Natural killer cell (primary cell): ENCODE data around the gene ARHGEF6. TPM values are rescaled to one million over a fixed set of nuclear protein-coding genes. Genes with fewer than 3 reads are reported as not detected.

Experiments
- ATAC-seq, 3 donors: fragments of 150-1000 bp in 2 of 3; fragments of 200-7000 bp in 1 of 3; cut with Tn5 transposase; 1 replicate in 1 of 3; 2 replicates in 2 of 3; pipeline ENCODE4 v1.10.0; 2021; ENCODE audit warnings: mild to moderate bottlenecking in 2 of 3, moderate library complexity in 2 of 3
- DNase-seq, 2 donors: peaks; one replicate each; pipeline versions ENCODE4 v3.0.0 to v3.0.0-alpha.2; 2013 to 2021; ENCODE audit warnings: mixed read lengths in 1 of 2
- H3K27ac ChIP-seq: one replicate; pipeline ENCODE4 v1.5.1; 2013; ENCODE audit warnings: mild to moderate bottlenecking, low read length
- H3K27me3 ChIP-seq: one replicate; pipeline ENCODE4 v1.6.1; 2013; ENCODE audit warnings: low read length; ENCODE audit not compliant: control insufficient read depth, insufficient read depth
- H3K36me3 ChIP-seq: one replicate; pipeline ENCODE4 v1.6.1; 2013; ENCODE audit warnings: low read length; ENCODE audit not compliant: control insufficient read depth, insufficient read depth
- H3K4me1 ChIP-seq: one replicate; pipeline ENCODE4 v1.6.1; 2013; ENCODE audit warnings: low read length; ENCODE audit not compliant: control insufficient read depth, insufficient read depth
- H3K4me3 ChIP-seq: one replicate; pipeline ENCODE4 v1.5.1; 2013; ENCODE audit warnings: low read length
- H3K9me3 ChIP-seq: one replicate; pipeline ENCODE4 v1.6.1; 2013; ENCODE audit warnings: low read length; ENCODE audit not compliant: control insufficient read depth, insufficient read depth
- H3K27ac Mint-ChIP-seq, 2 donors: one replicate each; pipeline ENCODE4 v1.8.0; 2022; ENCODE audit warnings: mild to moderate bottlenecking in 2 of 2, mixed read lengths in 2 of 2, moderate library complexity in 1 of 2
- H3K27me3 Mint-ChIP-seq, 2 donors: one replicate each; pipeline ENCODE4 v1.8.0; 2022; ENCODE audit warnings: low read depth in 2 of 2, mixed read lengths in 2 of 2
- H3K36me3 Mint-ChIP-seq: one replicate; pipeline ENCODE4 v1.8.0; 2022; ENCODE audit warnings: mixed read lengths
- H3K4me1 Mint-ChIP-seq, 2 donors: one replicate each; pipeline ENCODE4 v1.8.0; 2022; ENCODE audit warnings: mixed read lengths in 2 of 2
- H3K4me3 Mint-ChIP-seq: one replicate; pipeline ENCODE4 v1.8.0; 2022; ENCODE audit warnings: mild to moderate bottlenecking, moderate library complexity, mixed read lengths
- H3K9me3 Mint-ChIP-seq, 2 donors: one replicate each; pipeline ENCODE4 v1.8.0; 2022; ENCODE audit warnings: mixed read lengths in 2 of 2
- CTCF ChIP-seq: fragments of 200-600 bp; IDR thresholded peaks from one replicate; pipeline ENCODE4 v1.8.0; 2022; ENCODE audit warnings: antibody characterized with exemption
- WGBS: methylation state at CpG from one replicate; pipeline ENCODE4 v1.1.7; 2013; ENCODE audit warnings: missing lambda C conversion rate; ENCODE audit not compliant: insufficient coverage; 5-methylcytosine and 5-hydroxymethylcytosine counted together
- intact Hi-C: fragments of 100-400 bp; cut with micrococcal nuclease; formaldehyde crosslinking; loops from one replicate; pipeline ENCODE4 v1.14.2; 2022
- total RNA-seq, 4 donors: library from RNA; stranded (reverse); fragments of 120-200 nt in 1 of 4; gene quantifications; one replicate each; pipeline versions ENCODE4 v1.2.3 to v1.2.4, GENCODE V29; 2013 to 2022

The ARHGEF6 gene
- total RNA-seq, 3 donors from 2014 or later (not counting 1 experiment from before 2014, with no cell fraction given), result 55.5 to 78.8 (median 75.7) TPM

- Histone ChIP-seq H3K27ac (no peak overlapping the region), H3K27me3 (no peaks in the 10 kb centered on the region), H3K4me3 (no peak overlapping the region), H3K9me3 (no peaks in the 10 kb centered on the region), H3K36me3 (peaks cover 9% of the 10 kb centered on the region), H3K4me1 (peaks cover 11% of the 10 kb centered on the region)
- TF ChIP-seq CTCF, result no peak
- WGBS, result 94% methylated on average over 1 of the region's 1 CpG
- Mint-ChIP-seq H3K9me3 (peaks cover 0 to 3% of the 10 kb centered on the region in 2 donors), H3K27me3 (no peaks in the 10 kb centered on the region), H3K4me1 (peaks cover 5 to 18% of the 10 kb centered on the region in 2 donors), H3K4me3 (no peak overlapping the region), H3K36me3 (no peaks in the 10 kb centered on the region), H3K27ac (no peak overlapping the region)
- DNase-seq (no peak), ATAC-seq (no peak)
- intact Hi-C loops, result no loop called here
Observed at GRCh38 chrX:136660896-136661295, 119.8 kb downstream of the ARHGEF6 start.

- intact Hi-C loops, result no loop called here
- H3K4me3 Mint-ChIP-seq, result no peak overlapping the region
- peaks cover 9% of the 10 kb centered on the region for H3K4me1 ChIP-seq
- 92% methylated on average over 8 of the region's 9 CpGs for WGBS
- no peak overlapping the region for H3K27ac Mint-ChIP-seq
- no peak overlapping the region for H3K27ac ChIP-seq
- peaks cover 5 to 12% of the 10 kb centered on the region in 2 donors for H3K4me1 Mint-ChIP-seq
- no peaks in the 10 kb centered on the region for H3K27me3 ChIP-seq
- no peaks in the 10 kb centered on the region for H3K27me3 Mint-ChIP-seq
- TF ChIP-seq CTCF, result no peak
- H3K36me3 Mint-ChIP-seq, result no peaks in the 10 kb centered on the region
- no peak overlapping the region for H3K4me3 ChIP-seq
- ATAC-seq (no peak), DNase-seq (peak in 1 of 2 donors; percentile 38)
- H3K36me3 ChIP-seq, result no peaks in the 10 kb centered on the region
- no peaks in the 10 kb centered on the region for H3K9me3 ChIP-seq
- no peaks in the 10 kb centered on the region for H3K9me3 Mint-ChIP-seq
Observed at GRCh38 chrX:136659174-136659573, 121.6 kb downstream of the ARHGEF6 start.

- Histone ChIP-seq H3K36me3 (no peaks in the 10 kb centered on the region), H3K9me3 (no peaks in the 10 kb centered on the region), H3K4me1 (peaks cover 9% of the 10 kb centered on the region), H3K27me3 (no peaks in the 10 kb centered on the region), H3K4me3 (no peak overlapping the region), H3K27ac (no peak overlapping the region)
- no peak for TF ChIP-seq CTCF
- H3K27ac Mint-ChIP-seq, result no peak overlapping the region
- H3K36me3 Mint-ChIP-seq, result no peaks in the 10 kb centered on the region
- ATAC-seq (no peak), DNase-seq (peak in 1 of 2 donors; percentile 46)
- H3K4me3 Mint-ChIP-seq, result no peak overlapping the region
- intact Hi-C loops, result no loop called here
- no peaks in the 10 kb centered on the region for H3K27me3 Mint-ChIP-seq
- WGBS, result 38% methylated on average over 4 of the region's 5 CpGs
- H3K4me1 Mint-ChIP-seq, result peaks cover 5 to 6% of the 10 kb centered on the region in 2 donors
- H3K9me3 Mint-ChIP-seq, result no peaks in the 10 kb centered on the region
Observed at GRCh38 chrX:136658151-136658550, 122.6 kb downstream of the ARHGEF6 start.

GRCh38 chrX:136656361-136656964, 124.3 kb downstream of the ARHGEF6 start:
- Histone ChIP-seq H3K36me3 (no peaks in the 10 kb centered on the region), H3K9me3 (no peaks in the 10 kb centered on the region), H3K27me3 (no peaks in the 10 kb centered on the region), H3K4me1 (no peaks in the 10 kb centered on the region), H3K4me3 (no peak overlapping the region), H3K27ac (no peak overlapping the region)
- ATAC-seq (no peak), DNase-seq (no peak)
- Mint-ChIP-seq H3K27ac (no peak overlapping the region), H3K36me3 (no peaks in the 10 kb centered on the region), H3K4me3 (peak overlapping the region; percentile 29), H3K27me3 (no peaks in the 10 kb centered on the region), H3K9me3 (no peaks in the 10 kb centered on the region), H3K4me1 (peaks cover 0 to 6% of the 10 kb centered on the region in 2 donors)
- no peak for TF ChIP-seq CTCF
- 100% methylated on average over 5 of the region's 5 CpGs for WGBS
- intact Hi-C loops, result no loop called here
